UCSD-AML1 (cell line): Measurements from ENCODE around the gene RAB5IF.
"Not testable (repeated sequence)": the region's sequence is repeated elsewhere in the genome, so short reads cannot be mapped to it uniquely, and the experiment has no call there.

Source experiments
- DNase-seq: peaks from one replicate; lab custom pipeline; 2025; ENCODE audit not compliant: unreplicated experiment; lab: John Stamatoyannopoulos, UW

Gene RAB5IF

DNA sequence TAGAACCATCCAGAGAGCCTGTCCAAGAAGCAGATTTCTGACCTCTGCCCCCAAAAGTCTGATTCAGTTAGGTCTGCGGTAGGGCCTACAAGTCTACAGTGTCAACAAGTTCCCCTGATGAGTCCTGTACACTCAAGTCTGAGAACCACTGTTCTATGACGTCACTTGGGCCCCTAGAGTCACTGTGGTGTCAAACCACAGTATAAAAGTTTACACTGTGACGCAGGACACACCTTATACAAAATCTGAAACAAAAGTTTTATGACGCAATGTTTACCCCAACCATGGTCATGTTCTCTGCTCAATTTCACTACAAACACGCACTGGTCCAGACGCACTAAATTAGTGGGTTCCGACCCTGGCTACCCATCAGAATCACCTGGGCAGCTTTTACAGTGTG, 22.5 kb downstream of the RAB5IF start:
- no peak for DNase-seq

DNA sequence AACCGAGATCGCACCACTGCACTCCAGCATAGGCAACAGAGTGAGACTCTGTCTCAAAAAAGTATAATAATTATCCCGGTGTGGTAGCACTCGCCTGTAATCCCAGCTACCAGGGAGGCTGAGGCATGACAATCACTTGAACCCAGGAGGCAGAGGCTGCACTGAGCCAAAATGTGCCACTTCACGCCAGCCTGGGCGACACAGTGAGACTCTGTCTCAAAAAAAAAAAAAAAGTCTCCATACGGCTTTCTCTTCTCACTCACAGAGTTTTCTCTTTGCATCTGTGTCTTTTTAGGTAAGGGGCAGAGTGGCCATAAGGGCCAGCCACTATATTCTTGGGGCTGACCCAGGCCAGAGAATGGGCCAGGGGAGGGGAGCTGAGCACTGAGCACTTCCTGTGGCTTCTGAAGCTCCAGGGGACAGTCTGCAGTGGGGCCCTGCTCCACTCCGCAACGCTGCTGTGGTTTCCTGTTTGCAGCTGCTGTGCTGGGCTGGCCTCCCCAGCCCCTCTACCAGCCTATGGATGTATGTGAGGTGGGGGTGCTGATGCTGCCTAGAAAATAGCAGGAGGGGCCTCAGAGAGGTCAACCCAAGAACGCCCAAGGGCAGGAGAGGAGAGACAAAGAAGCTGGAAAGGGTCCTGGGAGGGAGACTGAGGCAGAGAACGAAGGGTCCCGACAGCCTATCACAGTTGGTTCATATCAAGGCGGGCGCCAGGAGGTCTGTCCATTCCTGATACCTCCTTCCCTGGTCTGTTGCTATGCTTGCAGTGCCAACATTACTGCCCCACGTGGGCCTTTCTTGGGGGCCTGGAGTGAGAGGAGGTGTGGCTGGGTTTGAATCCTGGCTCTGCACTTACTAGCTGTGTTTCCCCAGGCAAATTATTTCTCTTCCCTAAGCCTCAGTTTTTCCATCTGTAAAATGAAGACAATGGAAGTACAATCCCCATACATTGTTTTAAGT, 24.4 kb downstream of the RAB5IF start:
- peak; percentile 67 for DNase-seq

GRCh38 chr20:36631646-36632045, 26.1 kb downstream of the RAB5IF start:
- DNase-seq = no peak

DNA sequence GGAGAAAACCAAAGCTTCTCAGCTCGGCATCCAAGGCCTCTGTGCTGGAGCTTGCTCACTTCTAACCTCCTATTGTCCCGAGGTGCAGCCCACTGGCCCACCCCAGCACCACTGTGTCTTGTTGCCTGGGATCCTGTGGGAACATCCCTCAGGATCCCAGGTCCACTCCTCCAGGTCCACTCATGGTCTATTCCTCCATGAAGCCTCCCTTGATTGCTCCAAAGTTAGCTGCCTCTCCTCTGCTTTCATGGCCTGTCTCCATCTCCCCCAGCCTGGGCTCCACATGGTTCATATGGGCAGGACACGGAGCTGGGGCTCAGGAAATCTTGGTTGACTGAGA, 26.5 kb downstream of the RAB5IF start:
- DNase-seq = no peak

GRCh38 chr20:36632487-36633284, 27.1 kb downstream of the RAB5IF start:
- DNase-seq = no peak

DNA sequence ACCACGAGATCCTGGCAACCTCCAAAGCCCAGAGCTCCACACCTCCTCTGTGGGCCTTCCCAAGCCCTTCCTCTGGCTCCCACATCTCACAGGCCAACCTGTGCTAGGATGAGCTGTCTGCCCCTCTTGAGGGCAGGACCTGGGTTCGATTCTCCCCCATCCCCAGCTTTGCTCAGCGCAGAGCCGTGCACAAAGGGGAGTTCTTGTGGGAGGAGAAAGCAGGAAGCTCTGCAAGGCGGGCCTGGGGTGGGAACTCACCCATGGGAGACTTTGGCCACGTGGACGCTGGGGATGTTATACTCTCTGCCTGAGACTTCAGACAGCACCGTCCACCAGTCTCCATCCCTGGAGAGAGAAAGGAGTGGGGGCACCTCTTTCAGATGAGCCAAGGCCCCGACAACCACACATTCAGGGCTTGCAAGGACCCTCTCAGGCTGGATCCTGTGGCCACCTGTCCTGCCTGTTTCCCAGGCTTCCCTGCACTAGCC, 27.8 kb downstream of the RAB5IF start:
- no peak for DNase-seq

DNA sequence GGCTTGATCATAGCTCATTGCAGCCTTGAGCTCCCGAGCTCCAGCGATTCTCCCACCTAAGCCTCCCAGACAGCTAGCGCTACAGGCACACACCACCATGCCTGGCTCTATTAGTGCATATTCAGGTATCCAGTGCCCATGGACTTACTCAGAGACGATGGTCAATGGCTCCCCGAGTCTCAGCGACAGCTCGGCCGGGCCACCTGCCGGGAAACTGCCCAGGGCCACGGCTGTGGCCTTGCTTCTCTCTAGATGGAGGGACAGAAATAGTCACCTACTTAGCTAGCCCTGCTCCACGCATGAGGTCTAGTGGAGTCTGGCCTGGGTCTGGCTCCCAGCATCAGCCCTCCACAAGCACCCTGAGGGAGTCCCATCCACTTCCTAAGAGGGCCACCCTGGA, 28.8 kb downstream of the RAB5IF start:
- DNase-seq = no peak

DNA sequence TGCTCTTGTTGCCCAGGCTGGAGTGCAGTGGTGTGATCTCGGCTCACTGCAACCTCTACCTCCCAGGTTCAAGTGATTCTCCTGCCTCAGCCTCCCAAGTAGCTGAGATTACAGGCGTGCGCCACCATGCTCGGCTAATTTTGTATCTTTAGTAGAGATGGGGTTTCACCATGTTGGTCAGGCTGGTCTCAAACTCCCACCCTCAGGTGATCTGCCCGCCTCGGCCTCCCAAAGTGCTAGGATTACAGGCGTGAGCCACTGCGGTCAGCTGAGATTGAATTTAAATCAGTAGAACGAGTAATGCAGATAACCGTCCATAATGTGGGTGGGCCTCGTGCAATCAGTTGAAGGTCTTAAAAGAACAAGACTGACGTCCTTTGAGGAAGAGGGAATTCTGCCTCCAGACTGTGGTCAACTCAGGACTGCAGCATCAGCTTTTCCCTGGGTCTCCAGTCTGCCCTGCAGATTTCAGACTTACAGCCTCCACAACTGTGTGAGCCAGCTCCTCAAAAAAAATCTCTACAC, 33.4 kb downstream of the RAB5IF start:
- DNase-seq = not testable (repeated sequence)

DNA sequence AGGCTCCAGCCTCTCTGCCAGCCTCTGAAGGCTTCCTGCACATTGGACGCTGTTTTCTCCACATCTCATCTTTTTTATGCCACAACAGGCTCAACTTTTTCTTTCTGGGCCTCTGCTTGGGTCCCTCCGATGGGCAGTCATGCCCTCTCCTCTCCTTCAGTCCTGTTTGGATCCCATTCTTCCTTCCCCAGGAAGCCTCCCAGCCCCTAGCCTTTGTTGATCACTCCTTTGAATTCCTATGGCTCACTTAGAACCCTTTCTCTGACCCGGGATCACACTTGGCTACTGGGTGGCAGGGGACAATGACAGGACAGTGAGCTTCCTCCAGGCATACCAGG, 35.9 kb downstream of the RAB5IF start:
- DNase-seq = no peak

DNA sequence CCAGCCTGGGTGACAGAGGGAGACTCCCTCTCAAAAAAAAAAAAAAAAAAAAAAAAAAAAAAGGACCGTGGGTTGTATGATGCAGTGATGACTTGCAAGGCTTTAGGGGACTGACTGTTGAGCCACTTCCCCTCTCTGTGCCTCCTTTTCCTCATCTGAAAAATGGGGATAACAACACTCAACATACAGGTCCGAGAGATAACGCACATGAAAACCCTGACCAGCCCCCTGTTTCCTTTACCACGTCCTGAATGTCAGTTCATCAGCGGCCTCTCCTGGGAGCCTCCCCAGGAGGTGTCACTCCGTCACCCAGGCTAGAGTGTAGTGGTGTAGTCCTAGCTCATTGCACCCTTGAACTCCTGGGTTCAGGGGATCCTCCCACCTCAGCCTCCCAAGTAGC, 36.6 kb downstream of the RAB5IF start:
- DNase-seq = no peak

- DNase-seq = no peak
Measured at GRCh38 chr20:36644032-36644705, 38.6 kb downstream of the RAB5IF start.

GRCh38 chr20:36644706-36645095, 39.1 kb downstream of the RAB5IF start:
- DNase-seq = no peak

DNA sequence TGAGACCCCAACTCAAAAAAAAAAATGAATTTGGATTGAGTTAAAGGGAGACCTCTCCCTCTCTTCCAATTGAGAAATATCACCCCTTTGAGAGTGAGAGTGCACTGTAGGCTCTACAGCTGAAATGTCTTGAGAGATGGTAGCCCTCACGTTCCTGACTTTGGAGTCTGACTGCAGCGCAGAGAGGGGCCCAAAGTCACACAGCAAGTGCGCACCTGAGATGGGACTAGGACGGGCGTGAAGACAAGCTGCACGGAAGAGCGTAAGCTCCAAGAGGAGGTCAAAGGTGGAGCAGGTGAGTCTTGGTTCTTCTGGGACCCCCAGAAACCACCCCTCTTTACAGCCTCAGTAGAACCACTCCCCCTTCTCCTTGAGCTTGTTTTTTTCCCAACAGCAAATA, 39.8 kb downstream of the RAB5IF start:
- DNase-seq = no peak

DNA sequence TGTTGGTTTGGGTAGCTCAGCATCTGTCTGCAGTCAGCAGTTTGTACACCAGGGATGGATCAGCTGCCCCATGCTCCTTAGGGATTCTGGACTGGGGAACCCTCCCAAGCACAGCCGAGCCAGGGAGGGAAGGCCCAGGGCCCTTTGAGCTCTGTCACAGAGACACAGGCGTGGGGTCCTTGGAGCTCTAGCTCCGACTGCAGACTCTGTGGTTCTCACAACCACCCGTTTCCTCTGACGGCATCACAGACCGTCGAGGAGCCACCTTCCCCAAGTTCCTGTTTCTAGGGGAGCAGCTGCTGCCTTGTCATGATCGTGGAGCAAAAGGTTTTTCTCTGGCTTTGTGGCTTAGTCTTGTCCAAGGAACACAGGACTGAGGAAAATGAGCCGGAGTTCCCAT, 40.4 kb downstream of the RAB5IF start, which contains the start of gene SLA2:
Gene SLA2, minus strand, starts transcription at position 199 of the 400 bp plus-strand sequence. CDS start 4,861 bp downstream, outside the sequence.
- DNase-seq = peak; percentile 79

DNA sequence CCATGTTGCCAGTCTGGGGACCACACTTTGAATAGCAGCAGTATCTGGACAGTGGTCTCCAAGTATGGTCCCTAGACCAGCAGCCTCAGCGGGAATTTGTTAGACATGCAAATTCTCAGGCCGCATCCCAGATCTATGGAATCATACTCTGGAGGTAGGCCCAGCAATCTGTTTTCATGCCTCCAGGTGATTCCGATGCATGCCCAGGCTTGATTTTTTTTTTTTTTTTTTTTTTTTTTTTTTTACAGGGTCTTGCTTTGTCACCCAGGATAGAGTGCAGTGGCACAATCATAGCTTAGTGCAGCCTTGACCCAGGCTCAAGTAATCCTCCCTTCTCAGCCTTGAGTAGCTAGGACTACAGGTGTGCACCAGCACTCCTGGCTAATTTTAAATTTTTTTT, 41.1 kb downstream of the RAB5IF start:
- DNase-seq = no peak

DNA sequence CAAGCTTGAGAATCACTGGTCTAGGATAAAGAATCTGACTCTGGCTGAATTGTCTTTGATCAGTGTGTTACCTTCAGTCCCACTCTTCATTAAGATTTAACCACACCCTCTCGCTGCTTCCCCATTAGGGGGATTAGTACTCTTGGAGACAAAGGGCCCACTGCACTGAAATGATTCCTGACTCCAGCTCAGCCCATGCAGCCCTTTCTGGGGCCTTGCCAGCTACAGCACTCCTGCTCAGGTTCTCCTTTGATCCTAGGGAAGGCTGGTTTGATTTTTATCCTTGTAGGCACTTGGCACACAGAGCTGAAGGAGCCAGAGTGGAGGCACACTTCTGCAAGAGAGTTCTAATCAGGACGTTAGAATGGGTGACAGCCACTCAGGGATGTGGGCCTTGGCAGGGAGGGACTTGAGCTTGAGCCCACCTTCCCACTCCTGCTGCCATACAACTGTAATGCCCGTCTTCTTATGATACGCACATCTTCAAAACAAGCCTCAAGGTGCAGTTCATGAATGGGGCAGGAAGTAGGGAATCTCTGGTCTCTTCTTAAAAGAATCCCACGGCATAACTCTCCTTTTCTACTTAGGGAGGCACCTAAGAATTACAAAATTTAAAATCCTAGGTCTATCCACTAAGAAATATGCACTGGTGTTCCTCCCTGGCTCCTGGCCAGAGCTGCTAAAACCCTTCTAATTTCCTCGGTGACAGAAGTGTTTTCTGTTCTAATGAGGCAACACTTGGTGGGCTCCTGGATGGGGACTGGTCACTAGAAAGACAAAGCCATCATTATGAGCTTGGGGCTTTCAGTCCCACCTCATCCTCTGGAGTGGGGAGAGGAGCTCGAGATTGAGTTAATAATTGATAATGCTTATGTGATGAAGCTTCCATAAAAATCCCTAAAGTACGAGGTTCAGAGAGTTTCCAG, 41.9 kb downstream of the RAB5IF start:
- no peak for DNase-seq

DNA sequence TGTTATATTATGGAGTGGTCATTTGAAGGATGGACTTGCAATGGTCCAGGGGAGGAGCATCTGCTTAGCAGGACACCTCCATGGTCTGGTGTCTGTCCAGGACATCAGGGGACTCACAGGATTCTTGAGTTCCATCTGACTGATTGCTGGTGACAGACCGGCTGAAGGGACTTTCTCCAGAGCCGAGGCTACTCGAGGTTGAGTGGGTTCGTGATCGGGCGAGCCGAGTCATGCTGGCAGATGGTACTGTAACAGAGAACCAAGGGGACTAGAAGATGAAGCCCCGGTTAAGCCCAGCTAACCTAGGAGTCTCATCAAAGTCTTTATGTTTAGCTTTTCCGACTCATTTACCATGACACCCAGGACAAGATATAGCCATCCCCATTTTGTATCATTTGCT, 47.9 kb downstream of the RAB5IF start:
- DNase-seq = no peak

DNA sequence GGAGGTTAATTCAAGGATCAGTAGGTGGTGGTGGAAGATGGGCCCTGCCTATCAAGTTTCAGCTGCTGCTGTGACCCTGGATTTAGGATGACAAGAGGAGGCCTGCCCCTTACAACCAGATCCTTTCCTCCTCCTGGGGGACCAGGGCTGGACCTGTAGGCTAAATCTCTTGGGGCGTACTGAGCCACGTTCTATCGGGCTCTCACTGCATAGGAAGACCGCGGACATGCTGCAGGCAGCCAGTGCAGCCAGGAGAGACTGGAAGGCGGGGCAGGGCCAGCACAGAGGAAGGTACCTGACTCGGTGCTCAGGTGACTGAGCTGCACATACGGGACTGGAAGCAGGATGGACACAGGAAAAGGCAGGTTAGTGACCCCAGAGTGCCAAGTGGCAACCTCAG, 48.9 kb downstream of the RAB5IF start:
- DNase-seq = no peak

- no peak for DNase-seq
Measured at GRCh38 chr20:36655004-36655403, 49.4 kb downstream of the RAB5IF start.

GRCh38 chr20:36656733-36657132, 51.2 kb downstream of the RAB5IF start:
- no peak for DNase-seq
